H1 (cell line): ENCODE results near the gene POLL. TPM values are rescaled to one million over a fixed set of nuclear protein-coding genes. Genes with fewer than 3 reads are reported as not detected.

Experiments
- CTCF ChIA-PET: fragments of 300-600 bp; sonication (Branson Sonifier 250); formaldehyde crosslinking; loops from one replicate; lab custom pipeline; 2021; ENCODE audit not compliant: partially characterized antibody; lab: Charles Lee
- POLR2A ChIA-PET: fragments of 300-600 bp; sonication (Branson Sonifier 250); formaldehyde crosslinking; loops from one replicate; lab custom pipeline; 2021; ENCODE audit warnings: inconsistent platforms; ENCODE audit not compliant: partially characterized antibody; lab: Charles Lee
- DNase-seq, 2 experiments: peaks; one replicate each; pipeline versions ENCODE4 v3.0.0 to v3.0.0-alpha.2; 2010 to 2022; ENCODE audit warnings: low spot score in 2 of 2, low read depth in 1 of 2, mixed read lengths in 1 of 2
- FAIRE-seq: peaks from 2 replicates; lab custom pipeline; 2011; peaks lifted over from hg19 to GRCh38; lab: Jason Lieb, UNC
- H2AFZ ChIP-seq: 2 replicates; pipeline ENCODE4 v1.8.1; 2012; ENCODE audit warnings: low read length, inconsistent platforms
- H2AK5ac ChIP-seq: 2 replicates; pipeline ENCODE4 v1.6.1; 2013; ENCODE audit warnings: low read depth, low read length
- H2BK120ac ChIP-seq: replicated peaks from 2 replicates; pipeline ENCODE3; 2013; ENCODE audit warnings: low read depth, low read length, inconsistent platforms
- H2BK12ac ChIP-seq: 2 replicates; pipeline ENCODE4 v1.6.1; 2013; ENCODE audit warnings: low read depth, low read length
- H2BK15ac ChIP-seq: 2 replicates; pipeline ENCODE4 v1.6.1; 2013; ENCODE audit warnings: low read length
- H2BK20ac ChIP-seq: 2 replicates; pipeline ENCODE4 v1.6.1; 2013; ENCODE audit warnings: low read length
- H2BK5ac ChIP-seq: 2 replicates; pipeline ENCODE4 v1.6.1; 2013; ENCODE audit warnings: low read depth, low read length
- H3K14ac ChIP-seq: 2 replicates; pipeline ENCODE4 v1.6.1; 2013; ENCODE audit warnings: inconsistent platforms; ENCODE audit not compliant: insufficient read length
- H3K18ac ChIP-seq: 2 replicates; pipeline ENCODE4 v1.6.1; 2013; ENCODE audit warnings: low read length; ENCODE audit errors: extremely low read depth
- H3K23ac ChIP-seq: 2 replicates; pipeline ENCODE4 v1.6.1; 2013; ENCODE audit warnings: inconsistent platforms; ENCODE audit not compliant: insufficient read length
- H3K23me2 ChIP-seq: 2 replicates; pipeline ENCODE4 v1.6.1; 2013; ENCODE audit warnings: low read depth, low read length
- H3K27ac ChIP-seq: 2 replicates; pipeline ENCODE4 v1.6.1; 2011; ENCODE audit warnings: low read depth, low read length, inconsistent platforms
- H3K27me3 ChIP-seq, 4 experiments: replicated peaks in 1 of 4; 1 replicate in 1 of 4; 2 replicates in 3 of 4; pipeline versions ENCODE4 v1.6.1 to v1.8.1; 2011 to 2013; ENCODE audit warnings: low read length in 3 of 4, mild to moderate bottlenecking in 3 of 4, inconsistent platforms in 2 of 4, mixed read lengths in 2 of 4, moderate library complexity in 1 of 4; ENCODE audit not compliant: control insufficient read depth in 3 of 4, insufficient read depth in 3 of 4; ENCODE audit errors: extremely low read depth in 1 of 4
- H3K36me3 ChIP-seq, 4 experiments: 2 replicates each; pipeline versions ENCODE4 v1.6.1 to v1.8.1; 2011 to 2013; ENCODE audit warnings: mild to moderate bottlenecking in 4 of 4, low read length in 3 of 4, moderate library complexity in 2 of 4, control low read depth in 1 of 4, inconsistent platforms in 1 of 4; ENCODE audit not compliant: insufficient read depth in 4 of 4, control insufficient read depth in 2 of 4
- H3K4ac ChIP-seq: replicated peaks from 2 replicates; pipeline ENCODE3; 2013; ENCODE audit warnings: low read length, low read depth, mixed read lengths, inconsistent platforms; ENCODE audit not compliant: insufficient read length
- H3K4me1 ChIP-seq, 4 experiments: replicated peaks in 1 of 4; 1 replicate in 1 of 4; 2 replicates in 3 of 4; pipeline versions ENCODE4 v1.6.1 to v1.8.1; 2011 to 2013; ENCODE audit warnings: low read length in 3 of 4, inconsistent platforms in 2 of 4, mixed read lengths in 1 of 4; ENCODE audit not compliant: insufficient read depth in 4 of 4, control insufficient read depth in 3 of 4
- H3K4me2 ChIP-seq, 2 experiments: 2 replicates each; pipeline versions ENCODE4 v1.6.1 to v1.8.1; 2011 to 2013; ENCODE audit warnings: low read depth in 2 of 2, low read length in 2 of 2, control low read depth in 1 of 2, inconsistent platforms in 1 of 2, mild to moderate bottlenecking in 1 of 2; ENCODE audit not compliant: insufficient read depth in 1 of 2
- H3K4me3 ChIP-seq, 4 experiments: fragments of 200-600, 300-600 bp in 1 of 4; sonication (generic), shearing (Covaris generic), sonication (Bioruptor Twin) in 1 of 4; 2 replicates each; pipeline versions ENCODE4 v1.5.1 to v1.8.1; 2011 to 2016; ENCODE audit warnings: low read length in 4 of 4, low read depth in 3 of 4, control low read depth in 2 of 4, inconsistent platforms in 2 of 4, mild to moderate bottlenecking in 2 of 4, mixed read lengths in 1 of 4, moderate library complexity in 1 of 4; ENCODE audit not compliant: insufficient read depth in 2 of 4; ENCODE audit errors: extremely low read depth in 1 of 4
- H3K56ac ChIP-seq: replicated peaks from 2 replicates; pipeline ENCODE3; 2013; ENCODE audit warnings: low read depth, mild to moderate bottlenecking, mixed read lengths, low read length, inconsistent platforms; ENCODE audit not compliant: insufficient read length
- H3K79me1 ChIP-seq: 2 replicates; pipeline ENCODE4 v1.6.1; 2013; ENCODE audit warnings: low read depth, low read length, control low read depth
- H3K79me2 ChIP-seq, 2 experiments: 2 replicates each; pipeline versions ENCODE4 v1.6.1 to v1.8.1; 2012 to 2013; ENCODE audit warnings: low read length in 2 of 2, mild to moderate bottlenecking in 2 of 2, inconsistent platforms in 1 of 2; ENCODE audit not compliant: insufficient read depth in 2 of 2, control insufficient read depth in 1 of 2
- H3K9ac ChIP-seq, 4 experiments: replicated peaks in 1 of 4; 1 replicate in 1 of 4; 2 replicates in 3 of 4; pipeline versions ENCODE4 v1.6.1 to v1.8.1; 2011 to 2013; ENCODE audit warnings: low read depth in 3 of 4, low read length in 3 of 4, control low read depth in 2 of 4, mild to moderate bottlenecking in 2 of 4, moderate library complexity in 2 of 4, inconsistent platforms in 1 of 4; ENCODE audit errors: extremely low read depth in 1 of 4
- H3K9me3 ChIP-seq, 2 experiments: 2 replicates each; pipeline versions ENCODE4 v1.6.1 to v1.8.1; 2012 to 2013; ENCODE audit warnings: mild to moderate bottlenecking in 2 of 2, moderate library complexity in 2 of 2, control low read depth in 1 of 2, inconsistent platforms in 1 of 2, low read depth in 1 of 2, low read length in 1 of 2, mixed read lengths in 1 of 2; ENCODE audit not compliant: insufficient read depth in 2 of 2
- H4K20me1 ChIP-seq, 2 experiments: replicated peaks in 1 of 2; 2 replicates each; pipeline versions ENCODE3 to v1.8.1; 2011 to 2013; ENCODE audit warnings: inconsistent platforms in 2 of 2, low read length in 2 of 2, mild to moderate bottlenecking in 1 of 2; ENCODE audit not compliant: insufficient read depth in 2 of 2, control insufficient read depth in 1 of 2
- H4K5ac ChIP-seq: 2 replicates; pipeline ENCODE4 v1.6.1; 2013; ENCODE audit warnings: low read length, low read depth, mixed read lengths, inconsistent platforms; ENCODE audit not compliant: insufficient read length
- H4K8ac ChIP-seq: 2 replicates; pipeline ENCODE4 v1.8.0; 2013; ENCODE audit warnings: mild to moderate bottlenecking, moderate library complexity, low read length, inconsistent platforms; ENCODE audit not compliant: insufficient read depth; ENCODE audit errors: extremely low read depth
- H4K91ac ChIP-seq: replicated peaks from 2 replicates; pipeline ENCODE3; 2013; ENCODE audit warnings: low read length, mixed read lengths, inconsistent platforms; ENCODE audit not compliant: insufficient read length
- BRCA1 ChIP-seq: IDR thresholded peaks from 2 replicates; pipeline ENCODE4 v1.6.1; 2012; ENCODE audit warnings: low read depth, low read length, improper control_type of control experiment
- CTCF ChIP-seq, 3 experiments: IDR thresholded peaks; 1 replicate in 2 of 3; 2 replicates in 1 of 3; pipeline versions ENCODE4 v1.5.1 to v1.6.1; 2011; ENCODE audit warnings: low read length in 3 of 3, mild to moderate bottlenecking in 3 of 3, inconsistent platforms in 2 of 3, low read depth in 1 of 3, moderate library complexity in 1 of 3; ENCODE audit not compliant: insufficient read depth in 1 of 3; ENCODE audit errors: control extremely low read depth in 1 of 3
- EGR1 ChIP-seq: IDR thresholded peaks from 2 replicates; pipeline ENCODE4 v1.6.1; 2011; ENCODE audit warnings: low read depth, low read length, borderline replicate concordance
- FOSL1 ChIP-seq: IDR thresholded peaks from 2 replicates; pipeline ENCODE4 v1.6.1; 2011; ENCODE audit warnings: mild to moderate bottlenecking, low read depth, low read length, moderate library complexity; ENCODE audit not compliant: insufficient read depth
- GABPA ChIP-seq: IDR thresholded peaks from 2 replicates; pipeline ENCODE4 v1.6.1; 2011; ENCODE audit warnings: mild to moderate bottlenecking, low read length, moderate library complexity, borderline replicate concordance; ENCODE audit not compliant: insufficient read depth
- GTF2F1 ChIP-seq: IDR thresholded peaks from 2 replicates; pipeline ENCODE4 v1.6.1; 2012; ENCODE audit warnings: low read depth, low read length, improper control_type of control experiment, borderline replicate concordance
- RBBP5 ChIP-seq: IDR thresholded peaks from 2 replicates; pipeline ENCODE4 v1.7.1; 2012; ENCODE audit warnings: low read depth, mild to moderate bottlenecking, inconsistent platforms, low read length, moderate library complexity, borderline replicate concordance
- SIN3A ChIP-seq, 2 experiments: IDR thresholded peaks in 1 of 2; conservative IDR thresholded peaks in 1 of 2; 2 replicates each; pipeline ENCODE4 v1.6.1; 2011 to 2012; ENCODE audit warnings: low read length in 2 of 2, improper control_type of control experiment in 1 of 2, low read depth in 1 of 2, mild to moderate bottlenecking in 1 of 2
- TAF7 ChIP-seq: optimal IDR thresholded peaks from 2 replicates; pipeline ENCODE3; 2011; ENCODE audit warnings: low read depth, mild to moderate bottlenecking, inconsistent platforms, low read length, moderate library complexity, borderline replicate concordance
- WGBS, 2 experiments: shearing (Covaris generic) in 1 of 2; methylation state at CpG; one replicate each; pipeline versions ENCODE4 v1.1.6 to v1.1.7; 2013 to 2015; ENCODE audit warnings: low lambda C conversion rate in 2 of 2, mixed read lengths in 2 of 2, inconsistent platforms in 1 of 2, low coverage in 1 of 2, missing lambda C conversion rate in 1 of 2; ENCODE audit not compliant: insufficient replicate concordance in 2 of 2, insufficient coverage in 1 of 2, insufficient read length in 1 of 2; ENCODE audit errors: extremely low coverage in 1 of 2, missing lambda C conversion rate in 1 of 2; 5-methylcytosine and 5-hydroxymethylcytosine counted together
- polyA plus RNA-seq, 7 experiments: library from polyadenylated mRNA; depleted of rRNA in 3 of 7; stranded (reverse) in 5 of 7; unstranded in 2 of 7; fragments of >200 nt in 5 of 7; fragments of 200-250 nt in 2 of 7; gene quantifications; 1 replicate in 5 of 7; 2 replicates in 1 of 7; 4 replicates in 1 of 7; pipeline versions ENCODE4 v1.2.1 to v1.2.3, GENCODE V29; 2011 to 2013; ENCODE audit warnings: missing spikeins in 2 of 7, mixed read lengths in 2 of 7
- total RNA-seq: library from RNA; stranded (reverse); fragmentation: NEBNext Ultra II Directional; extraction: Animal tissue kit (Norgen Biotek cat#: 25700); gene quantifications from 2 replicates; pipeline ENCODE4 v1.2.1, GENCODE V29; 2021
- TF ChIP-seq, protein P1 (sequence below): IDR thresholded peaks from 2 replicates; pipeline ENCODE4 v1.6.1; 2011; ENCODE audit warnings: low read depth, mild to moderate bottlenecking, low read length; ENCODE audit not compliant: insufficient read depth

The POLL gene
- total and polyA plus RNA-seq, 2 of the 8 experiments (the other 6 are each of a cell fraction or from before 2014, with no cell fraction given): 26.1 to 45.9 TPM

DNA sequence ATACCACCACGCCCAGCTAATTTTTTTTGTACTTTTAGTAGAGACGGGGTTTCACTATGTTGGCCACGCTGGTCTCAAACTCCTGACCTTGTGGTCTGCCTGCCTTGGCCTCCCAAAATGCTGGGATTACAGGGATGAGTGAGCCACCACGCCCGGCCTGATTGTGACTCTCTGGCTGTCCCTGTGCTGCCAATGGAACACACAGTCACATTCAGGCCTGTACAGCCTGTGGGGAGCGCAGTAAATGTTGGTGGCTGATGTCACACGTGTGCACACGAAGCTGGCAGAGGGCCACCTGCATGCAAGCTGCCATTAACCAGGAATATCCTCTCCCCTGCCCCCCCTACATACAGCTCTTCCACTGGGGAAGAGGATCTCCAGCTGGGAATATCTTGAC lies 22.1 kb downstream of the POLL start:
- Histone ChIP-seq H4K20me1 (peaks cover 0 to 4% of the 10 kb centered on the region in 2 experiments), H2BK12ac (no peak overlapping the region), H3K79me1 (no peaks in the 10 kb centered on the region), H2BK120ac (no peak overlapping the region), H3K23me2 (peaks cover 14% of the 10 kb centered on the region), H2BK5ac (no peak overlapping the region), H4K5ac (no peak overlapping the region), H3K27ac (no peak overlapping the region), H4K91ac (peak overlapping the region; percentile 2), H3K9me3 (no peaks in the 10 kb centered on the region), H2AFZ (no peak overlapping the region), H3K18ac (no peak overlapping the region), H3K4me1 (peaks cover 0 to 15% (median 9%) of the 10 kb centered on the region in 4 experiments; a peak in 5 of 7 replicates), H2BK20ac (peak overlapping the region; percentile 34; the same call in 1 of the 2 replicates), H3K56ac (no peak overlapping the region), H2AK5ac (no peak overlapping the region), H3K27me3 (peaks cover 3 to 48% (median 38%) of the 10 kb centered on the region in 4 experiments), H3K4me3 (no peak overlapping the region), H3K4me2 (peak overlapping the region; percentile 44 to 57; a peak in 2 of 4 replicates), H4K8ac (no peak overlapping the region), H3K14ac (no peak overlapping the region), H2BK15ac (peak overlapping the region; percentile 8; the same call in 1 of the 2 replicates), H3K23ac (no peak overlapping the region), H3K9ac (no peak overlapping the region), H3K4ac (no peak overlapping the region), H3K36me3 (no peaks in the 10 kb centered on the region), H3K79me2 (no peaks in the 10 kb centered on the region)
- no peak for FAIRE-seq
- 93% methylated on average over 8 of the region's 8 CpGs; no CpG with 5 or more reads in 1 of the 2 experiments for WGBS, 2 experiments
- DNase-seq: no peak
- POLR2A ChIA-PET: no interaction called here
- CTCF ChIA-PET: interaction anchor here (0.8 to 1.7 kb wide), 3 partner anchors 18 to 351 kb away, joined by 3 to 16 read pairs (median 3); no protein-coding TSS in a partner anchor
- TF ChIP-seq GTF2F1 (no peak), FOSL1 (no peak), CTCF (IDR thresholded peaks at IDR 0.05; ENCODE audit: control extremely low read depth in 1 of 3, insufficient read depth in 1 of 3, low read depth in 1 of 3, low read length in 3 of 3) (no peak), GABPA (no peak), SIN3A (conservative IDR thresholded peaks at IDR 0.05 in 1 of 2, IDR thresholded peaks at IDR 0.05 in 1 of 2; ENCODE audit: low read depth in 1 of 2, low read length in 2 of 2) (no peak), RBBP5 (no peak), EGR1 (no peak), BRCA1 (no peak), TAF7 (no peak)
- TF ChIP-seq, protein P1, sequence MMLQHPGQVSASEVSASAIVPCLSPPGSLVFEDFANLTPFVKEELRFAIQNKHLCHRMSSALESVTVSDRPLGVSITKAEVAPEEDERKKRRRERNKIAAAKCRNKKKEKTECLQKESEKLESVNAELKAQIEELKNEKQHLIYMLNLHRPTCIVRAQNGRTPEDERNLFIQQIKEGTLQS: no peak
